ENCODE data around the gene HELZ2. TPM values are rescaled to one million over a fixed set of nuclear protein-coding genes. Genes with fewer than 3 reads are reported as not detected.

HELZ2 gene
- total RNA-seq, 4 donors from 2014 or later: 16.3 to 33.7 (median 24.7) TPM

- no peaks in the 10 kb centered on the region for H3K9me3 ChIP-seq
- peaks cover 0 to 32% (median 4%) of the 10 kb centered on the region in 3 donors for H3K36me3 ChIP-seq
- H3K4me1 ChIP-seq: peaks cover 0 to 23% (median 13%) of the 10 kb centered on the region in 4 donors
- TF ChIP-seq EP300 (IDR thresholded peaks at IDR 0.05) (no peak), CTCF (IDR thresholded peaks at IDR 0.05) (no peak), POLR2A (IDR thresholded peaks at IDR 0.05) (no peak)
- no peak overlapping the region for H3K27ac ChIP-seq
- DNase-seq (ENCODE audit: low spot score in 2 of 2): no peak
- 92 to 95% methylated on average over 33 to 35 of the region's 45 CpGs for WGBS, 2 donors
- no peak overlapping the region for H3K4me3 ChIP-seq
- H3K27me3 ChIP-seq: no peaks in the 10 kb centered on the region
Measured at GRCh38 chr20:63555661-63556381, 18.2 kb downstream of the HELZ2 start.

GRCh38 chr20:63554361-63555278 is 19.4 kb downstream of the HELZ2 start:
- Histone ChIP-seq H3K27me3 (peaks cover 0 to 12% of the 10 kb centered on the region in 2 donors), H3K9me3 (no peaks in the 10 kb centered on the region), H3K4me3 (peak overlapping the region; percentile 25 to 68 (median 55)), H3K36me3 (peaks cover 0 to 20% (median 0%) of the 10 kb centered on the region in 3 donors), H3K4me1 (peaks cover 0 to 23% (median 13%) of the 10 kb centered on the region in 4 donors), H3K27ac (peak overlapping the region in 2 of 4 donors; percentile 50 to 58)
- WGBS, 2 donors: 74 to 75% methylated on average over 20 to 21 of the region's 38 CpGs
- TF ChIP-seq EP300 (IDR thresholded peaks at IDR 0.05): no peak
- no peak for DNase-seq (ENCODE audit: low spot score in 2 of 2)

DNA sequence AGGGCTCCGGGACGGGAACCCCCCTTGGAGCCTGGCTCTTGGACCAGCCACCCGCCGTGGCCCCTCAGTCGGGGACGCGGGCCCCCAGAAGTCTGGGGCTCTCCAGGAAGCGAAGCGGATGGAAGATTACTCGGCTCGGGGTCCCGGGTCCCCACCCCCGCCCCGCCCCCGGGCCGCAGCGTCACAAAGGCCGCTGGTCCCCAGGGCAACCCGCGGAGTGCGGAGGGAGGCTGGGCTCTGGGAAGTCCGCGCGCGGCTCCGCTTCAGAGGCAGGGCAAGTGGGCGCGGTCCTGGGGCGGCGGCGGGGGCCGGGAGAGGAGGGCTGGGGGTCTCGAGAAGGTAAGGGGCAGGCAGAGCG is 20.1 kb downstream of the HELZ2 start, which contains the start of gene FNDC11:
FNDC11 (plus strand) TSS at position 227 of the 358 bp plus-strand sequence. CDS start 1,505 bp downstream, outside the sequence.
- 0 to 1% methylated on average over 9 to 18 of the region's 34 CpGs for WGBS, 2 donors
- H3K4me3 ChIP-seq: peak within 1 kb of the TSS; percentile 25 to 68 (median 55)
- H3K4me1 ChIP-seq: peaks cover 0 to 23% (median 13%) of the 10 kb centered on the region in 4 donors
- no peaks in the 10 kb centered on the region for H3K9me3 ChIP-seq
- H3K27me3 ChIP-seq: peaks cover 0 to 18% of the 10 kb centered on the region in 2 donors
- H3K27ac ChIP-seq: peak within 1 kb of the TSS in 2 of 4 donors; percentile 50 to 58
- peaks cover 0 to 16% (median 0%) of the 10 kb centered on the region in 3 donors for H3K36me3 ChIP-seq
- no peak for DNase-seq (ENCODE audit: low spot score in 2 of 2)
- TF ChIP-seq EP300 (IDR thresholded peaks at IDR 0.05) (no peak), POLR2A (IDR thresholded peaks at IDR 0.05) (no peak), CTCF (IDR thresholded peaks at IDR 0.05) (no peak)

DNA sequence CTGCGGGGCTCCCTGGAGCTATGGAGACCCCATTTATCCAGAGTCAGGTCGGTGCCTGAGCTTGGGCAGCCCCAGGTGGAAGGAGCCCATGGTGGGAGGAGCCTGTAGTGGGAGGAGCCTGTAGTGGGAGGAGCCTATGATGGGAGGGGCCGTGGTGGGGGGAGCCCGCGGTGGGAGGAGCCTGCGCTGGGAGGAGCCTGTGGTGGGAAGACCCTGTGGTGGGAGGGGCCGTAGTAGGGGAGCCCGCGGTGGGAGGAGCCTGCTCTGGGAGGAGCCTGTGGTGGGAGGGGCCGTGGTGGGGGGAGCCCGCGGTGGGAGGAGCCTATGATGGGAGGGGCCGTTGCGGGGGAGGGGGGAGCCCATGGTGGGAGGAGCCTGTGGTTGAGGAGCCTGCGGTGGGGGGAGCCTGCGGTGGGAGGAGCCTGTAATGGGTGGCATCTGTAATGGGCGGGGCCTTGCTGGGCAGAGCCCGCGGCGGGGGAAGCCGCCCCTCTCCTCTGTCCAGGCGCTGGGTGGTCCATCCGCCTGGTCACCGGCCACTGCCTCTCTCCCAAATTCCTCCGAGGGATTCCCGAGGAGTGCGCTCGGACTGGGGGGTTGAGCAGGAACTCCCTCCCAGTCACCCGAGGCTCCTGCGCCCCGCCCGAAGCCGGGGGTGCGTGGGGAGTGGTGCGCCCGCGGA is 20.6 kb downstream of the HELZ2 start:
- peak; percentile 66 to 81 for DNase-seq (ENCODE audit: low spot score in 2 of 2)
- H3K27me3 ChIP-seq: peaks cover 0 to 23% of the 10 kb centered on the region in 2 donors
- peak overlapping the region; percentile 25 to 68 (median 55) for H3K4me3 ChIP-seq
- TF ChIP-seq EP300 (IDR thresholded peaks at IDR 0.05): no peak
- no peak for TF ChIP-seq POLR2A (IDR thresholded peaks at IDR 0.05)
- TF ChIP-seq CTCF (IDR thresholded peaks at IDR 0.05): no peak
- peaks cover 0 to 23% (median 13%) of the 10 kb centered on the region in 4 donors for H3K4me1 ChIP-seq
- no peaks in the 10 kb centered on the region for H3K9me3 ChIP-seq
- H3K27ac ChIP-seq: peak overlapping the region in 2 of 4 donors; percentile 50 to 58
- peaks cover 0 to 11% (median 0%) of the 10 kb centered on the region in 3 donors for H3K36me3 ChIP-seq
- WGBS, 2 donors: 2 to 4% methylated on average over 32 to 36 of the region's 37 CpGs
